HG03060 (cell line): ENCODE data around the gene ETS2.
A peak's percentile ranks its signal among the peaks of the same experiment; 100 is the strongest.

ENCODE experiments used
- ATAC-seq: cut with Tn5 transposase; IDR thresholded peaks from one replicate; pipeline ENCODE4 v1.9.1; 2021; ENCODE audit warnings: low read depth, moderate number of reproducible peaks; ENCODE audit not compliant: unreplicated experiment

ETS2 gene

GRCh38 chr21:38777015-38777414, 28.7 kb upstream of the ETS2 start:
- no peak for ATAC-seq

- ATAC-seq, result no peak
These were observed 28.2 kb upstream of the ETS2 start for GRCh38 chr21:38777531-38777930.

DNA sequence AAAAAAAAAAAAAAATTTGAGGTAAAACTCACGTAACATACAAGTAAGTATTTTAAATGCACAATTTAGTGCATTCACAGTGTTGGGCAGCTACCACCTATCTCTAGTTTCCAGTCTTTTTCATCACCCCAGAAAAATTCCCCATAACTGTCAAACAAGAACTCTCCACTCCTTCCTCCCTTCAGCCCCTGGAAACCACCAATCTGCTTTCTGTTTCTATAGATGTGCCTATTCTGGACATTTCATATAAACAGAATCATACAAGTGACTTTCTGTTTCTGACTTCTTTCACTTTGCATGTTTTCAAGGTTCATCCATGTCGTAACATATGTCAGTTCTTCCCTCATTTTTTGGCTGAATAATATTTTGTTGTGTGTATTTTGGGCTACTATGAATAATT, 24.9 kb upstream of the ETS2 start:
- no peak for ATAC-seq

DNA sequence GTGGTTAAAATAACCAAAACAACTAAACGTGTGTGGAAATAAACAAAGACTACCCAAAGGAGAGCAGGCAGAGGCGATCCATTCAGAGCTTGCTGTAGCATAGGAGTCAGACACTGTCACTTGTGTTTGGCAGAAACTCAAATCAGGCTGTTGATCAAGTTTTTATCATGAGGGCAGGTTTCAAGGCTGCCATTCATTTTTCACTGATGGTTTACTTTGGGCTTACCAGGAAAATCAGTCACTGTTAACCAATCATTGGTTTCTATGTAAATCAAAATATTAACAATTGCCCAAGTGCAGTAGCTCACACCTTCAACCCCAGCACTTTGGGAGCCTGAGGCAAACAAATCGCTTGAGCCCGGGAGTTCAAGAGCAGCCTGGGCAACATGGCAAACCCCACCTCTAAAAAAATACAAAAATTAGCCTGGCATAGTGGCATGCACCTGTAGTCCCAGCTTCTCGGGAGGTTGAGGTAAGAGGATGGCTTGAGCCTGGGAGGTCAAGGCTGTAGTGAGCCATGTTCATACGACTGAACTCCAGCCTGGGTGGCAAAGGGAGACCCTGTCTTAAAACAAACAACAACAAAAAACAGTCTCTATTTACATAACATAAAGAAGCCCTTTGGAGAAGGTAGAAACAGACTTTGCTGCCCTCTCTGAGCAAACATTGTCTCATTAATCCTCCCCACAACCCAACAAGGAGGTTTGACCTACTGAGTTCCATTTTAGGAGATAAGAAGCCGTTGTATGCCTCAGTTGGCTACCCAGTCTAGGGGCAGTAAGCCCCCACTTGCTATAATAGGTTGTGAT, 21.1 kb upstream of the ETS2 start:
- ATAC-seq, result no peak

DNA sequence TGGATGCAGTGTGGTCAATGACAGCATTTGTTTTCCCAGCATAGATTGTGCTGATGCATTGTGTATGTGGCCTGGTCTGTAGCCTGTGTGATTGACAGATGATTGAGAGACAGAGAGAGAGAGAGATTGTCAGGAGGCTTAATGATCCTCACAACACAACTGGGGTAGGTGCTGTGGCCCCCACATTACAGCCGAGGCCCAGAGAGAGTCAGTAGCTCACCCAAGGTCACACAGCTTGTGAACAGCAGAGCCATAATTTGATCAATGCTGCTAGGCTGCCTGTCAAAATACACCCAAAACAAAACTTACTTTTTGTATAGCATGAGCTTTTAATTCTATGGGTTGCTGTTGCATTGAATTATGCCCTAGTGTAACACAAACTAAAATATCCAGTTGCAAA, 20.2 kb upstream of the ETS2 start:
- ATAC-seq, result no peak

DNA sequence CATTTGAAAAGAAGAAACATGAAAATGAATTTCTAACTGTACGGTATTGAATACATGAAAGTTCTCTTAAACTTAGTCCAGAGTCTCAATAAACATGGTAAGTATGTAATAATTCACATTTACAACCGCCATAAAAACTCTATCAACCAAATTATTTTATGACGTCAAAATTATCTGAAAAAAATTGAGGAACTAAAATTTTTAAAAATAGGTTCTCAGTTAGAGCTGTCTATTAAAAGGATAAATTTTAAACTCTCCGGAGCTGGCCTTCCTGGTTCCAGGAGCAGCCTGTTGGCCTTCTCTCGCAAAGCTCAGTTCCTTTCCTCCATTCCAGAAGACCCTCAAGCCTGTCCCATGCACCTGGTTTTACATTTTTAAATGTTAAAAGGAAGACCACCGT, 18.7 kb upstream of the ETS2 start:
- no peak for ATAC-seq

DNA sequence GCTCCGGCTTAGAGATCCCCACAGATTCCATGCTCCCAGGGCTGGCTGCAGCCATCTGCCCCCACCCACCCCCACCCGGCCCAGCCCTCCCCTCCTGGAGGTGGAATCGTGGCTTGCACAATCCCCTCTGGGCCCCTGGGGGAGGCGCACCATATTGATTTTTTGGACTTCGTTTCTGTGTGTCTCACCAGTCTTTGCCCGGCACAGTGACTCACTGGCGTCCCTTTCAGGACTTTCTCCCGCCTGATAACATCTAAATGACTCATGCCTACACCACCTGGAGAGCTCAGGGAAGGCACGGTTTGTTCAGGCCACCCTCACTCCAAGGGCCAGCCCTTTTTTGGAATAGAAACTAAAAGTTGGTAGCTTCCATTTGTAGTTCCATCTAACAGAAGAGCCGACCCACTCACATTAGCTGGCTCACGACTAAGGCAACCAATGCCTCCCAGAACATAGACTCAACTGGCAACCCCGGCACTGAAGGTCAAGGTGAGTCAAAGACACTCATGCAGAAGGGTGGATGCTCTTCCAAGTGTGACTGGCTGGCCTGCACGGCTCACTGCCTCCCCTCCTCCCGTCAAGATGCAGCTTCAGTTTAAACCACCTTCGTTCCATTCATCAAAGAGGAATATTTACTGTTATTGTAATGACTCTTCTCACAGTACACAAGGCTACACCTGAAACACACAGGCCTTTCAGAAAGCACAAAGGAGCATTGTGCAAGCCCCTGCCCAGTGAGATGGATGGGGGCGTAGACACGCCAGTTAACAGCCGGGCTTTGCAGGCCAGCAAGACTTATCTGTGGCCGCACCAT, 18.1 kb upstream of the ETS2 start:
- ATAC-seq, result peak; percentile 54

- ATAC-seq, result no peak
These were observed 17.3 kb upstream of the ETS2 start for GRCh38 chr21:38788275-38788905.

- no peak for ATAC-seq
These were observed 16.5 kb upstream of the ETS2 start for GRCh38 chr21:38789275-38789674.

GRCh38 chr21:38790059-38790458, 15.7 kb upstream of the ETS2 start:
- no peak for ATAC-seq

GRCh38 chr21:38790961-38791360, 14.8 kb upstream of the ETS2 start:
- no peak for ATAC-seq

DNA sequence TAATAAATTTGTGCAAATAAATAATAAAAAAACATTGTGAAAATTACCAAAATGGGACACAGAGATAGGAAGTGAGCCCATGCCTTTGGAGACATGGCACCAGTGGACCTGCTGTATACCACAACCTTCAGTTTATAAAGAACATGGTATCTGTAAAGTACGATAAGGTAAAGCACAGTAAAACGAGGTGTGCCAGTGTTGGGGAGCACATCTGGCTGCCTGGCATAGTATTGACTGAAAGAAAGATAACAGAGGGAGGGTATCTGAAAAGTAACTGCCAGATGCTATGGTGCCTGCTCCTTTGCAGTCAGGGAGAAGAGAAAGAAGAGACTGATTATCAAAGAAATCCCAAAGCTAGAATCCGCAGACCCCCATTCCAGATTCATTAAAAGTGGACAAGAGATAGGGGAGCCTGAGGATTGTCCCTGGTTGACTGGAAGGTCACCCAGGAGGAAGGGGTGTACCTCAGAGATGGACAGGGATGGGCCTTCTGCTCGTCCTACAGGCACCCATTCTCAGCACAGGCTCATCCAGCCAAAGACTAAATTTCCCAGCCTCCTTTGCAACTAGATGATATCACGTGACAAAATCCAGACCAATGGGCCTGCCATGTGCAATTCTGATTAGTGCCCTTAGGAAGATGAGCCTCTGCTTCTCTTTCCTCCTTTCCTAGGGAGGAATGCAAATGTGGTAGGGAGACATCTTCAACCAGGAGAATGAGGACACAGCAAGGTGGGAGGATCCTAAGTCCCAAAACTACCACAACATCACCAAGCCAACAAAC, 12.9 kb upstream of the ETS2 start:
- ATAC-seq, result no peak

DNA sequence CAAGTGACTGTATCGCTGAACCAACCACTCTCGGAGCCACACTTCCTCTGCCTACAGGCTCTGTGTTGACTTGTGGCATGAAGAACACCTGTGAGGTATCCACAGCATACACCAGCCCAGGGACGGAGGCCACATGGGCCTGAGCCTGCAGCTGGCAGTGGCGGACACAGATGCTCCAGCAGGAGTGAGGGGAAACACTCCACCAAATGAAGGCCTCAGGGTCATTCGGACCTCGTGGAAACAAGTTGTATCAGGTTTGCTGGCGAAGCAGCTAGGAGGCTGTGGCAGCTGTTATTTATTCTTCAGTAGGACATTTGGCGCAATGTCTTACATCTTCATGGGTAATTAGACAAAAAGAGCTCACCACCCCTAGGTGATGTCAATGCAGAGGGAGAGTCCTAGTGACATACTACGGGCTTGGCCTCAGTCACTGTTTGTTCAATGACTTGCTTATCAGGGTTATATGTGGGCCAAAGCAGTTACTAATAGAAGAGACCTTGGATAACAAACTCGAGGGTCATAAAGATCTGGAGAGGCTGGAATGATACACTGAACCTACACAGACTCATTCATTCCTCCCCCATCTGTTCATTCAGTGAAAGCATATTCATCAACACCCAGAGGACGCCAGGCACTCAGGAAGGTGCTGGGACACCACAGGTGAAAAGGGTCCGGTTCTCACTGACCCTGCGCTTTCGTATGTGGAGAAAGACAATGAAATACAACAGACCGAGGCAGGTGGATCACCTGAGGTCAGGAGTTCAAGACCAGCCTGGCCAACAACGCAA, 11.6 kb upstream of the ETS2 start:
- no peak for ATAC-seq

GRCh38 chr21:38794978-38795377, 10.8 kb upstream of the ETS2 start:
- ATAC-seq, result no peak

DNA sequence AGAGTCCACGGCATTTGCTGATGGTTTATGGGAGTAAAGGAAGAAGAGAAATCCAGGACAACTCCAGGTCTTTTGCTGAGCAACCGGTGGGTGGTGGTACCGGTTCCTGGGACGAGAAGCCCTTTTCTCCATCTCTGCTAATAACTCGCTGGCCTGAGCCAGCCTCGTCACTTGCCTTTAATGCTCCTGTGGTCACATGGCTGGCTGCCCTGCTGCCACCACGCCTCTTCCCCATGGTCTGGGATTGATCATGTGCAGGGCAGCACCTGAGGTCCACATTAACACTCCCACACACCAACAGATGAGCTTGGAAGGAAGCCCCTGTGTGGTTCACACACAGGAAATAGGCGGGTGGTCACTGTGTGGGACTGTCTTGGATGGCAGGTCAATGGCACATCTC, 10.3 kb upstream of the ETS2 start:
- ATAC-seq, result no peak

GRCh38 chr21:38796424-38796823, 9.3 kb upstream of the ETS2 start:
- no peak for ATAC-seq

- ATAC-seq, result no peak
These were observed 8.3 kb upstream of the ETS2 start for GRCh38 chr21:38797470-38797869.

GRCh38 chr21:38798081-38798480, 7.6 kb upstream of the ETS2 start:
- no peak for ATAC-seq

DNA sequence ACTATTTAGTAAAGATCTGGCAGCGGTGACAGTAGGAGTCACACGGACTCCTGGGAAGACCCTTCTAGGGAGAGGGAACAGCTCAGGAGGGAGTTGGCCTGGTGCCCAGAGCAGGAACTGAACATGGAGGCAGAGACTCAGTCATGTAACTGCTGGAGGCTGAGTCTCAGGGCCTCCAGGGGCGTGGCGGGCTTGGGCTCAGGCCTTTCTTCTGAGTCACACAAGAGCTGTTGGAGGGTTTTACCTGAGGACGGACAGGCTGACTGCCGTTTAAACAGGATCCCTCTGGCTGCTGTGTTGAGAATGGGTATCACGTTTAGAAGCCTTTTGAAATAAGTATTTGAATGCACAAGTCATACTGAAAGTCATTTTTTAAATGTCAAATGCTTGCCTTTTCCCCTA, 7.2 kb upstream of the ETS2 start:
- ATAC-seq, result no peak
